Ishikawa (cell line): ENCODE measurements around the gene PRRC2A.

Source experiments
- CEBPB ChIP-seq: IDR thresholded peaks from 2 replicates; pipeline ENCODE4 v1.6.1; 2012
- CREB1 ChIP-seq: IDR thresholded peaks from 2 replicates; pipeline ENCODE4 v1.6.1; 2012; ENCODE audit warnings: low read depth
- EGR1 ChIP-seq: IDR thresholded peaks from 2 replicates; pipeline ENCODE4 v1.6.1; 2012
- EP300 ChIP-seq: IDR thresholded peaks from 2 replicates; pipeline ENCODE4 v1.6.1; 2012; ENCODE audit warnings: borderline replicate concordance
- FOXM1 ChIP-seq: IDR thresholded peaks from 2 replicates; pipeline ENCODE4 v1.6.1; 2012; ENCODE audit warnings: low read depth, borderline replicate concordance
- NFIC ChIP-seq: IDR thresholded peaks from 2 replicates; pipeline ENCODE4 v1.6.1; 2012
- RAD21 ChIP-seq: IDR thresholded peaks from 2 replicates; pipeline ENCODE4 v1.6.1; 2012; ENCODE audit warnings: low read depth
- TAF1 ChIP-seq: IDR thresholded peaks from 2 replicates; pipeline ENCODE4 v1.6.1; 2012; ENCODE audit warnings: low read depth, mild to moderate bottlenecking
- TCF12 ChIP-seq: IDR thresholded peaks from 2 replicates; pipeline ENCODE4 v1.6.1; 2012; ENCODE audit warnings: low read depth
- YY1 ChIP-seq: IDR thresholded peaks from 2 replicates; pipeline ENCODE4 v1.6.1; 2012; ENCODE audit warnings: low read depth
- TF ChIP-seq, protein P1 (sequence below): IDR thresholded peaks from 2 replicates; pipeline ENCODE4 v1.6.1; 2012; ENCODE audit warnings: low read depth, mild to moderate bottlenecking
- TF ChIP-seq, protein P2 (sequence below): IDR thresholded peaks from 2 replicates; pipeline ENCODE4 v1.6.1; 2012
- TF ChIP-seq, protein P3 (sequence below): IDR thresholded peaks from 2 replicates; pipeline ENCODE4 v1.6.1; 2012

DNA sequence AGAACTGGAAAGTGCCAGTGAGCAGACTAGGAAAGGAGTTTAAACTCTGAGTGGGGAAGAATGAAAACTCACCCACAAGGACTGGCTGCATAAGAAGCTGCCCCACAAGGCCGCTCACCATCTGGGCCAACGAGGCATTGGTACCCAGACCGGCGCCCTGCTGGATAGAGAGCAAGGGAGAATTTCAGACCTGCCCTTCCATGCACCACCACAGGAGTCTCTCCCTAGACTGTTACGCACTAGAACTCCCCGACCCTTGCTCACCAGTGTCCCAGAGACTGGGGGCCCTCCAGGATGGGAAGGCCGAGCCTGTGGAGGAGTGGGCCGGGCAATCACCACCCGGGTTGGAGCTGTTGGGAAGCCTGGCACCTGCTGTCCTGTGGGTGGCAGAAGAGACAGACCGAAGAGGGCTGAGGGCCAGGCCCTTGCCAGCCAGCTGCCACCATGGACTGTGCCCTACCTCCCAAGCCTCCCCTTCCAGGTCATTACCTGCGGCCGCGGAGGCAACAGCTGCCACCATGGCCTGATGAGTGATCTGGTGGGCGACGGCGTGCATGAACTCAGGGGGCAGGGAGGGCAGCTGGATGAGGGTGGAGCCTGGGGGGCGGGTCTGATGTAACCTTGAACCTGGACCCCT is 23.4 kb downstream of the PRRC2A start:
- TF ChIP-seq FOXM1 = no peak
- TF ChIP-seq, protein P1, sequence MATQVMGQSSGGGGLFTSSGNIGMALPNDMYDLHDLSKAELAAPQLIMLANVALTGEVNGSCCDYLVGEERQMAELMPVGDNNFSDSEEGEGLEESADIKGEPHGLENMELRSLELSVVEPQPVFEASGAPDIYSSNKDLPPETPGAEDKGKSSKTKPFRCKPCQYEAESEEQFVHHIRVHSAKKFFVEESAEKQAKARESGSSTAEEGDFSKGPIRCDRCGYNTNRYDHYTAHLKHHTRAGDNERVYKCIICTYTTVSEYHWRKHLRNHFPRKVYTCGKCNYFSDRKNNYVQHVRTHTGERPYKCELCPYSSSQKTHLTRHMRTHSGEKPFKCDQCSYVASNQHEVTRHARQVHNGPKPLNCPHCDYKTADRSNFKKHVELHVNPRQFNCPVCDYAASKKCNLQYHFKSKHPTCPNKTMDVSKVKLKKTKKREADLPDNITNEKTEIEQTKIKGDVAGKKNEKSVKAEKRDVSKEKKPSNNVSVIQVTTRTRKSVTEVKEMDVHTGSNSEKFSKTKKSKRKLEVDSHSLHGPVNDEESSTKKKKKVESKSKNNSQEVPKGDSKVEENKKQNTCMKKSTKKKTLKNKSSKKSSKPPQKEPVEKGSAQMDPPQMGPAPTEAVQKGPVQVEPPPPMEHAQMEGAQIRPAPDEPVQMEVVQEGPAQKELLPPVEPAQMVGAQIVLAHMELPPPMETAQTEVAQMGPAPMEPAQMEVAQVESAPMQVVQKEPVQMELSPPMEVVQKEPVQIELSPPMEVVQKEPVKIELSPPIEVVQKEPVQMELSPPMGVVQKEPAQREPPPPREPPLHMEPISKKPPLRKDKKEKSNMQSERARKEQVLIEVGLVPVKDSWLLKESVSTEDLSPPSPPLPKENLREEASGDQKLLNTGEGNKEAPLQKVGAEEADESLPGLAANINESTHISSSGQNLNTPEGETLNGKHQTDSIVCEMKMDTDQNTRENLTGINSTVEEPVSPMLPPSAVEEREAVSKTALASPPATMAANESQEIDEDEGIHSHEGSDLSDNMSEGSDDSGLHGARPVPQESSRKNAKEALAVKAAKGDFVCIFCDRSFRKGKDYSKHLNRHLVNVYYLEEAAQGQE = no peak
- no peak for TF ChIP-seq EP300
- no peak for TF ChIP-seq YY1
- TF ChIP-seq TAF1 = no peak
- TF ChIP-seq CEBPB = no peak
- TF ChIP-seq RAD21 = no peak
- no peak for TF ChIP-seq TCF12
- TF ChIP-seq EGR1 = no peak
- TF ChIP-seq, protein P2, sequence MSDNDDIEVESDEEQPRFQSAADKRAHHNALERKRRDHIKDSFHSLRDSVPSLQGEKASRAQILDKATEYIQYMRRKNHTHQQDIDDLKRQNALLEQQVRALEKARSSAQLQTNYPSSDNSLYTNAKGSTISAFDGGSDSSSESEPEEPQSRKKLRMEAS = no peak
- no peak for TF ChIP-seq NFIC
- no peak for TF ChIP-seq CREB1
- TF ChIP-seq, protein P3, sequence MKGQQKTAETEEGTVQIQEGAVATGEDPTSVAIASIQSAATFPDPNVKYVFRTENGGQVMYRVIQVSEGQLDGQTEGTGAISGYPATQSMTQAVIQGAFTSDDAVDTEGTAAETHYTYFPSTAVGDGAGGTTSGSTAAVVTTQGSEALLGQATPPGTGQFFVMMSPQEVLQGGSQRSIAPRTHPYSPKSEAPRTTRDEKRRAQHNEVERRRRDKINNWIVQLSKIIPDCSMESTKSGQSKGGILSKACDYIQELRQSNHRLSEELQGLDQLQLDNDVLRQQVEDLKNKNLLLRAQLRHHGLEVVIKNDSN = no peak
